Left ventricle myocardium inferior (tissue), 1 donor: Measurements from ENCODE around the gene EPRS1. TPM values are rescaled to one million over a fixed set of nuclear protein-coding genes. Genes with fewer than 3 reads are reported as not detected.

ENCODE experiments used
- total RNA-seq: library from RNA; stranded (reverse); fragmentation: NEBNext Ultra II Directional; extraction: Animal tissue kit (Norgen Biotek cat#: 25700); gene quantifications from one replicate; pipeline ENCODE4 v1.2.1, GENCODE V29; 2021
- donor health status: DM: no; HTN: yes; CAD: no; lungs with severe emphysema.

The EPRS1 gene
- total RNA-seq, 1 donor from 2014 or later, result 56.9 TPM

Other genes starting within 250 kb of the EPRS1 start
- 0.47 TPM for gene SLC30A10, start 117.9 kb downstream of the EPRS1 start, total RNA-seq
- gene BPNT1, start 43.3 kb upstream of the EPRS1 start, total RNA-seq, result 19.7 TPM
- gene IARS2, start 47.6 kb upstream of the EPRS1 start, total RNA-seq, result 77.5 TPM
- gene RAB3GAP2, start 225.9 kb upstream of the EPRS1 start, total RNA-seq, result 20.3 TPM